Astrocyte of the spinal cord (primary cell): ENCODE data around the gene FARP1.

ENCODE experiments used
- DNase-seq: peaks from one replicate; pipeline ENCODE4 v3.0.0; 2011; ENCODE audit warnings: low read depth, low spot score
- H3K4me3 ChIP-seq: 2 replicates; pipeline ENCODE4 v1.5.1; 2011; ENCODE audit warnings: low read depth, mild to moderate bottlenecking, low read length, moderate library complexity
- in situ Hi-C: cut with HindIII; loops from 2 replicates; pipeline ENCODE4 v1.10.0; 2017; ENCODE audit warnings: low sequenced_read_pairs
- TF ChIP-seq, protein P1 (sequence below): IDR thresholded peaks from 2 replicates; pipeline ENCODE4 v1.5.1; 2012; ENCODE audit warnings: low read depth, mild to moderate bottlenecking, low read length, inconsistent platforms

Gene FARP1

DNA sequence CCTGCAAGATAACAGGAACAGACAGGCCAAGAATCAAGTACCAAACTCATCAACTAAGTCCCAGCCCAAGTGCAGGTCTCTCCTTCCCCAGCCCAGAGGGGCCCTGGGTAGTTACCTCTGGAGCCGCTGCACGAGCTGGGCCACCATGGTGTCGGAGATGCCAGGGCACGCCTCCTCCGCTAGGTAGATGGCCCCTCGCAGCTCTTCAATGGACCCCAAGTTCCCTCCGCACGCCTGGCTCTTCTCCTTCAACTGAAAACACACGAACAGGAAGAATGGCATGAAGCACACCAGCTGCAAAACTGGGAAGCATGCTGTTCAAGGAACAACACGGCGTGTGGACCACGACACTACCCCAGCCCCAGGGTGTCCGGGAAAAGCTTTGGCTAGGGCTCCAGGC is 314.2 kb downstream of the FARP1 start:
- TF ChIP-seq, protein P1, sequence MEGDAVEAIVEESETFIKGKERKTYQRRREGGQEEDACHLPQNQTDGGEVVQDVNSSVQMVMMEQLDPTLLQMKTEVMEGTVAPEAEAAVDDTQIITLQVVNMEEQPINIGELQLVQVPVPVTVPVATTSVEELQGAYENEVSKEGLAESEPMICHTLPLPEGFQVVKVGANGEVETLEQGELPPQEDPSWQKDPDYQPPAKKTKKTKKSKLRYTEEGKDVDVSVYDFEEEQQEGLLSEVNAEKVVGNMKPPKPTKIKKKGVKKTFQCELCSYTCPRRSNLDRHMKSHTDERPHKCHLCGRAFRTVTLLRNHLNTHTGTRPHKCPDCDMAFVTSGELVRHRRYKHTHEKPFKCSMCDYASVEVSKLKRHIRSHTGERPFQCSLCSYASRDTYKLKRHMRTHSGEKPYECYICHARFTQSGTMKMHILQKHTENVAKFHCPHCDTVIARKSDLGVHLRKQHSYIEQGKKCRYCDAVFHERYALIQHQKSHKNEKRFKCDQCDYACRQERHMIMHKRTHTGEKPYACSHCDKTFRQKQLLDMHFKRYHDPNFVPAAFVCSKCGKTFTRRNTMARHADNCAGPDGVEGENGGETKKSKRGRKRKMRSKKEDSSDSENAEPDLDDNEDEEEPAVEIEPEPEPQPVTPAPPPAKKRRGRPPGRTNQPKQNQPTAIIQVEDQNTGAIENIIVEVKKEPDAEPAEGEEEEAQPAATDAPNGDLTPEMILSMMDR = no peak
- in situ Hi-C loops = no loop called here
- no peak for DNase-seq
- no peak overlapping the region for H3K4me3 ChIP-seq

DNA sequence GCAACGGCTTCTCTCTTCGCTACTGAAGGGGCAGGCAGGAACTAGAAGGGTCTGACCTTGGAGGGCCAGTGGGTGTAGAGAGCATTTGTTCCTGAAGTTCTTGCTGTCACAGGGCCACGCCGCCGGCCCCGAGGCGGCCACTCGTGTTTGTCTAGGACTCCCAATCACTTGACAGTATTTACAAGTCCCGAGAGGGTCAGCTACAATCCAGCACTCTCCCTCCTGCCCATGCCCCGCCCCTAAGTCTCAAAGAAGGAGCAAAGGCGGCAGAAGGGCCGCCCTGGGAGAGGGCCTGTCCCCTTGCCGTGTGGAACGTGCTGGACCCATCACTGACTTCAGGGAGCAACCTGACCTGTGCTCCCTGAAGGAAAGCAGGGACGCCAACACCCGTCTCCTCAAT is 315.5 kb downstream of the FARP1 start:
- no peak for DNase-seq
- in situ Hi-C loops = no loop called here
- TF ChIP-seq, protein P1 = no peak
- no peak overlapping the region for H3K4me3 ChIP-seq

DNA sequence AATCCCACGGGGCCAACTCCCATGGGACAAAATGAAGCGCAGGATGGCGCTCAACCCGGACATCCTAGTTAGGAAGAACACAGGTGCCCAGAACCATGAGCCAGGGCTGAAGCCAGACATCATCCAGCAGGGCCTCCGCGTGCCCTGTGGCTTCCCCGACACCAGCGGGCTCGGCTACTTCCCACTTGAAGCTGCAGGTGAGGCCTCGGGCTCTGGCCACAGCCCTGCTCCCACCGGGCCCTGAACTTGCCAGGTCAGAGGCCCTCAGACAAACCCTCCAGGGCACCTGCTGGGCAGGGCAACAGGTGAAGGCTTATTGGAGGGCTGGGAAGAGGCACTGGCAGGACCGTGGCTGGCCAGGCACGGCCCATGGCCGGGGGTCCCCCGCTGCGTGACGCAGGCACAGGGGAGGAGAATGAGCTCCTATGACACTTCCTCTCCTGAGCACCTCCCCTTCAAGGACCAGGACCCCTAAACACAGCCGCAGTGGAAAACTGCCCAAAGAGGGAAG is 316.3 kb downstream of the FARP1 start:
- no peak for DNase-seq
- in situ Hi-C loops = no loop called here
- no peak overlapping the region for H3K4me3 ChIP-seq
- TF ChIP-seq, protein P1 = no peak

DNA sequence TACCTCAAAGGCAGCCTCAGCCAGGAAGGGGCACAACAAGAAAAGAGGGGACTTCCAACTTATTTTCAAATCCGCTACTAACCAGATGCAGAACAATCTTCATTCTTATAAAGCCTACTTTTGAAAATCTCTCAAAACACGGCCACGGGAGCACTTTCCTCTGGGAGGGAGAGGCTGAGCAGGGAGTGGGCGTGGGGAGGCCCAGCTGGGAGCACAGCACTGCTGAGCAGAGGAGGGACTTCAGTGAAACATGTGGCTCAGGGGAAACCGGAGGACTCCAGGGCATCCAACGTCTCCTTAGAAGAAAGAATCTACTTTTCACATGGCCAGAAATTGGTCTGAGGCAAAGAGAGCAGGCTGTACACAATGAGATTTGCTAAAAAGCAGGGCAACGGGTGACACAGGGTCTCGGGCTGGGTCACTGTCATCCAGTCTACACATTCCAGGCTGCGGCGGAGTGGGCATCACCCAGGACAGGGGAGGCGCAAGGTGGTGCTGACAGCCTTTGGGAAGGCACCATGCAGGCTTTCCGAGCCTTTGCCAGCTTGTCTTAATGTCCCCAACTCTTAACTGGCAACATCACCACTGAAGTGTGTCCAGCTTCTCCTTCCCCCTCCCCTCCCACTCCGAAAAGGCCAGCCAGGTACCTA is 317.0 kb downstream of the FARP1 start:
- H3K4me3 ChIP-seq = no peak overlapping the region
- TF ChIP-seq, protein P1 = no peak
- no peak for DNase-seq
- in situ Hi-C loops = no loop called here

- in situ Hi-C loops = no loop called here
- no peak for DNase-seq
- TF ChIP-seq, protein P1 = no peak
- H3K4me3 ChIP-seq = no peak overlapping the region
Measured at GRCh38 chr13:98460516-98460915, 317.6 kb downstream of the FARP1 start.

DNA sequence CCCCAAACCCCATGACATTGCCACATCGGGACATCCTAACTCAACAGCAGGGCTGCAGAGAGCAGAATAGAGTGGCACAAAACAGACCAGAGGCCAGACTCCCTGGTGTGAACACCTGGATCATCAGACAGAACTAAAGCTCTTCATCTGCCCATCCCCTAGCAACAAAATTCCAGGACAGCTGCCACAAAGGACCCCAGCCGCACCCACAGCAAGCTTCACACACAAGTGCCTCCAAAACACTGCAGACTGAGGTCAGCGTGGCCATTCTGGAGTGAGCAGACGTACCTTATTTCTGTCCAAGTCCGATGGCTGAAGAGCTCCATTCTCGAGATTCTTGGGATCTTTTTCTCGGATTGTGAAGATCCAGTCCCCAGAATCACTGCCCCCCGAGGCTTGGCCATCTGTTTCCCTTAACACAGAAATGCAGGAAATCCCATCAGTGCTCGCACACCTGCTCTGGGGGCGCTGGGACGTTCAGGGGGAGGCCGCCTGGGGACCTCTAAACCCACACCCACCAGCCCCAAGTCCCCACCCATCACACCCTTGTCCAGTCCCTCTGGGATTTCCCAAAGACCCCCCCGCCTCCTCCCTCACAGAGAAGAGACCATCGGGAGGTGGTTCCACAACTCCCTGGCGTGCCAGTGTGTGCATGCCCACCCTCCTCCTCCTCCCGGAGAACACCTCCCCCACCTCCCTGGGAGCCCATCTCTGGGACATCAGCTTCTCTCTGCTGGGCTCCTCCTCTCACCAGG is 318.8 kb downstream of the FARP1 start:
- no peak overlapping the region for H3K4me3 ChIP-seq
- in situ Hi-C loops = no loop called here
- DNase-seq = no peak
- TF ChIP-seq, protein P1 = no peak
